Trophoblast cell (in vitro differentiated cells and primary cell): ENCODE results near the gene SPRED3.

Source experiments
- DNase-seq, 2 donors: peaks; one replicate each; pipeline ENCODE4 v3.0.0-alpha.2; 2016
- H2AFZ ChIP-seq: 2 replicates; pipeline ENCODE4 v1.6.1; 2013; ENCODE audit warnings: low read length, moderate library complexity, mild to moderate bottlenecking; ENCODE audit not compliant: insufficient read depth, poor library complexity
- H2AK5ac ChIP-seq: 2 replicates; pipeline ENCODE4 v1.6.1; 2013; ENCODE audit warnings: mild to moderate bottlenecking, low read length
- H2BK120ac ChIP-seq: 2 replicates; pipeline ENCODE4 v1.6.1; 2013; ENCODE audit warnings: low read length, mild to moderate bottlenecking, moderate library complexity; ENCODE audit not compliant: insufficient read depth, poor library complexity
- H2BK12ac ChIP-seq: 2 replicates; pipeline ENCODE4 v1.6.1; 2013; ENCODE audit warnings: mild to moderate bottlenecking, low read length, moderate library complexity
- H2BK5ac ChIP-seq: 2 replicates; pipeline ENCODE4 v1.6.1; 2013; ENCODE audit warnings: low read length, low read depth, moderate library complexity, mild to moderate bottlenecking; ENCODE audit not compliant: poor library complexity
- H3K14ac ChIP-seq: 2 replicates; pipeline ENCODE4 v1.6.1; 2013; ENCODE audit warnings: mild to moderate bottlenecking, low read length
- H3K18ac ChIP-seq: 2 replicates; pipeline ENCODE4 v1.6.1; 2013; ENCODE audit warnings: mild to moderate bottlenecking, low read length
- H3K23ac ChIP-seq: 2 replicates; pipeline ENCODE4 v1.6.1; 2013; ENCODE audit warnings: low read length
- H3K27ac ChIP-seq: 2 replicates; pipeline ENCODE4 v1.5.1; 2013; ENCODE audit warnings: low read depth, mild to moderate bottlenecking, inconsistent platforms, low read length, moderate library complexity
- H3K27me3 ChIP-seq: 2 replicates; pipeline ENCODE4 v1.6.1; 2013; ENCODE audit warnings: inconsistent platforms, mild to moderate bottlenecking, low read length, moderate library complexity; ENCODE audit not compliant: insufficient read depth
- H3K36me3 ChIP-seq, 2 experiments: 1 replicate in 1 of 2; 2 replicates in 1 of 2; pipeline ENCODE4 v1.6.1; 2013; ENCODE audit warnings: low read length in 2 of 2, mild to moderate bottlenecking in 2 of 2, moderate library complexity in 1 of 2; ENCODE audit not compliant: insufficient read depth in 2 of 2, control insufficient read depth in 1 of 2
- H3K4ac ChIP-seq: 2 replicates; pipeline ENCODE4 v1.6.1; 2013; ENCODE audit warnings: low read depth, mild to moderate bottlenecking, low read length, moderate library complexity
- H3K4me1 ChIP-seq, 2 experiments: 1 replicate in 1 of 2; 2 replicates in 1 of 2; pipeline ENCODE4 v1.6.1; 2013; ENCODE audit warnings: low read length in 2 of 2, mild to moderate bottlenecking in 2 of 2, moderate library complexity in 1 of 2; ENCODE audit not compliant: insufficient read depth in 2 of 2, control insufficient read depth in 1 of 2
- H3K4me2 ChIP-seq: 2 replicates; pipeline ENCODE4 v1.6.1; 2013; ENCODE audit warnings: inconsistent platforms, mild to moderate bottlenecking, low read length, moderate library complexity
- H3K4me3 ChIP-seq: 2 replicates; pipeline ENCODE4 v1.5.1; 2013; ENCODE audit warnings: mild to moderate bottlenecking, low read depth, low read length, inconsistent platforms
- H3K79me1 ChIP-seq: one replicate; pipeline ENCODE4 v1.6.1; 2013; ENCODE audit warnings: low read length
- H3K79me2 ChIP-seq: 2 replicates; pipeline ENCODE4 v1.6.1; 2013; ENCODE audit warnings: low read length, mild to moderate bottlenecking; ENCODE audit not compliant: control insufficient read depth, insufficient read depth, poor library complexity
- H3K9ac ChIP-seq: 2 replicates; pipeline ENCODE4 v1.6.1; 2013; ENCODE audit warnings: mild to moderate bottlenecking, low read length
- H3K9me3 ChIP-seq: 2 replicates; pipeline ENCODE4 v1.6.1; 2013; ENCODE audit warnings: low read depth, mild to moderate bottlenecking, control low read depth, inconsistent platforms, low read length; ENCODE audit not compliant: insufficient read depth
- H4K12ac ChIP-seq: 2 replicates; pipeline ENCODE4 v1.6.1; 2013; ENCODE audit warnings: low read depth, mild to moderate bottlenecking, low read length, moderate library complexity
- H4K8ac ChIP-seq: 2 replicates; pipeline ENCODE4 v1.6.1; 2013; ENCODE audit warnings: low read depth, mild to moderate bottlenecking, low read length, moderate library complexity
- H4K91ac ChIP-seq: one replicate; pipeline ENCODE4 v1.6.1; 2013; ENCODE audit warnings: low read depth, mild to moderate bottlenecking, low read length, moderate library complexity
- WGBS: extraction: QIAGEN DNeasy Blood & Tissue Kit; methylation state at CpG from one replicate; pipeline ENCODE4 v1.1.7; 2013; ENCODE audit warnings: missing lambda C conversion rate; ENCODE audit not compliant: insufficient read length, insufficient coverage; ENCODE audit errors: extremely low coverage; 5-methylcytosine and 5-hydroxymethylcytosine counted together

SPRED3 gene

DNA sequence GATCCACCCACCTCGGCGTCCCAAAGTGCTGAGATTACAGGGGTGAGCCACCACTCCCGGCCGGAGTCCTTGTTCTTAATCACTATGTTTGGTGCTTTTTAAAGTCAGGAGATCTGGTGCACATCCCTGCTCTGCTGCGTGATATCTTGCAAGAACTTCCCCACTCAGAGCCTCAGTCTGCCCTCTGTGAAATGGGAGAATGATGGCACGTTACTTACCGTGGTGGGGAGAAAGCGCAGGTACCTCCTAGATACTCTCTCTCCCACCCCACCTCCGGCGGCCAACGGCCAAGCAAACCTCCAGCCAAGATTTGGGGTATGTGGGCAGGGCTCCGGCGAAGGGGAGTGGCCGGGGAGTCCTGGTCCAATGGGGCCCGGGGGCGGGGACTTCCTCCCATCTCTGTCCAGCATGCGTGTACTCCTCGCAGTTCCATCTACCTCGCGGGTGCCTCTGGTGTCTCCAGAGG, 44.8 kb downstream of the SPRED3 start, which contains the start of gene RYR1:
RYR1 (plus strand) TSS at position 424 of the 466 bp plus-strand sequence. CDS start 139 bp downstream, outside the sequence.
- H3K4ac ChIP-seq: no peak within 1 kb of the TSS
- no peaks in the 10 kb centered on the region for H3K9me3 ChIP-seq
- no peak within 1 kb of the TSS for H3K14ac ChIP-seq
- H2AK5ac ChIP-seq: no peak within 1 kb of the TSS
- WGBS: no CpG with 5 or more reads among the region's 20 CpGs
- no peak within 1 kb of the TSS for H2AFZ ChIP-seq
- H3K23ac ChIP-seq: no peak within 1 kb of the TSS
- no peak within 1 kb of the TSS for H2BK12ac ChIP-seq
- H2BK120ac ChIP-seq: no peak within 1 kb of the TSS
- no peak within 1 kb of the TSS for H2BK5ac ChIP-seq
- H3K18ac ChIP-seq: no peak within 1 kb of the TSS
- H3K9ac ChIP-seq: no peak within 1 kb of the TSS
- H3K79me2 ChIP-seq: no peaks in the 10 kb centered on the region
- no peaks in the 10 kb centered on the region for H3K27me3 ChIP-seq
- H3K79me1 ChIP-seq: no peaks in the 10 kb centered on the region
- no peak within 1 kb of the TSS for H3K4me2 ChIP-seq
- H3K27ac ChIP-seq: no peak within 1 kb of the TSS
- no peak within 1 kb of the TSS for H4K91ac ChIP-seq
- no peak within 1 kb of the TSS for H4K12ac ChIP-seq
- DNase-seq: no peak
- peaks cover 4 to 10% of the 10 kb centered on the region in 2 experiments for H3K4me1 ChIP-seq
- H3K4me3 ChIP-seq: no peak within 1 kb of the TSS
- no peak within 1 kb of the TSS for H4K8ac ChIP-seq
- H3K36me3 ChIP-seq: no peaks in the 10 kb centered on the region

DNA sequence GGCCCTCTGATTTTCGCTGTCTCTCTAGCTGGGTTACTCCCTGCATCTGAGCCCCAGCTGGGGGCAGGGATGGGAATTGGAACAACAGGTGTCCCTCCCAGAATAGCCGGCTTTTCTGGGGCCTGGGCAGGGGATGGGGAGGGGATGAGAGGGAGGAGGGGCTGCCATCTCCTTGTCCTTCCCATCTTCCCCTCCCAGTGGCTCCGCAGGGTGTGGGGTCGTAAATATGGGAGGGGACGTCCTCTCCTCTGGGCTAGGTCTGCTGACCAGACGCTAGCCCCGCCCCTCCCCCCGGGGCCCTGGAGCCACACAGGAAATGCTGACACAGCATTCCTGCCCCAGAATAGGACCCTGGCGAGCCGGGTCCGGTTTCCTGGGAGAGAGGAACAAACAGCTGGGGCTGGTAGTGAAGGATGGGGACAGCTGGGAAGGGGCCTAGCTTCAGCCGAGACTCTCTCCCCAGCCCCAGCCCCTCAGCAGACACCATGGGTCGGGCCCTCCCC, 46.1 kb downstream of the SPRED3 start:
- WGBS: no CpG with 5 or more reads among the region's 13 CpGs
- H3K23ac ChIP-seq: no peak overlapping the region

DNA sequence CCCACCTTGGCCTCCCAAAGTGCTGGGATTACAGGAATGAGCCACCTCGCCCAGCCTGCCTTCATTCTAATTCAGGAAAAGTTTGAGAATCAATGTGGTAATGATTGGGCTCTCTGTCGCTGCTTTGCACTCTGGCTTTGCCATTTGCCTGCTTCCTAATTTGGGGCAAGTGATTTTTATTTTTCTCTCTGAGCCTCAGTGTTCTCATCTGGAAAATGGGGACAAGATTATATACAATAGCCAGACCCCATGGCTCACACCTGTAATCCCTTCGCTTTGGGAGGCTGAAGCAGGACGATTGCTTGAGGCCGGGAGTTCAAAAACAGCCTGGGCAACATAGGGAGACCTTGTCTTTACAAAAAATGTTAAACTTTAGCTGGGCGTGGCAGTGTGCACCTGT, 48.8 kb downstream of the SPRED3 start:
- Histone ChIP-seq H3K9ac (no peak overlapping the region), H3K79me1 (no peaks in the 10 kb centered on the region), H4K12ac (no peak overlapping the region), H3K27me3 (no peaks in the 10 kb centered on the region), H3K79me2 (no peaks in the 10 kb centered on the region), H2AK5ac (no peak overlapping the region), H3K14ac (no peak overlapping the region), H3K36me3 (no peaks in the 10 kb centered on the region), H3K4ac (no peak overlapping the region), H3K23ac (no peak overlapping the region), H4K91ac (no peak overlapping the region), H3K4me1 (peaks cover 4 to 10% of the 10 kb centered on the region in 2 experiments), H4K8ac (no peak overlapping the region), H2BK5ac (no peak overlapping the region), H2BK12ac (no peak overlapping the region), H3K4me2 (no peak overlapping the region), H3K18ac (no peak overlapping the region), H3K9me3 (no peaks in the 10 kb centered on the region), H3K27ac (no peak overlapping the region), H2BK120ac (no peak overlapping the region), H2AFZ (no peak overlapping the region), H3K4me3 (no peak overlapping the region)
- DNase-seq: no peak
- WGBS: no CpG with 5 or more reads among the region's 6 CpGs

More for the DNA sequence above, 46.1 kb downstream of the SPRED3 start:
- Histone ChIP-seq H3K9me3 (no peaks in the 10 kb centered on the region), H3K4me1 (peaks cover 4 to 10% of the 10 kb centered on the region in 2 experiments), H2BK120ac (no peak overlapping the region), H4K12ac (no peak overlapping the region), H3K14ac (no peak overlapping the region), H3K4me2 (no peak overlapping the region), H3K27ac (no peak overlapping the region), H3K27me3 (no peaks in the 10 kb centered on the region), H3K4me3 (no peak overlapping the region), H2BK12ac (no peak overlapping the region), H3K79me1 (no peaks in the 10 kb centered on the region), H2AFZ (no peak overlapping the region), H3K79me2 (no peaks in the 10 kb centered on the region), H3K36me3 (no peaks in the 10 kb centered on the region), H3K9ac (no peak overlapping the region), H3K4ac (no peak overlapping the region), H2AK5ac (no peak overlapping the region), H3K18ac (no peak overlapping the region), H4K8ac (no peak overlapping the region), H4K91ac (no peak overlapping the region), H2BK5ac (no peak overlapping the region)
- DNase-seq: no peak

DNA sequence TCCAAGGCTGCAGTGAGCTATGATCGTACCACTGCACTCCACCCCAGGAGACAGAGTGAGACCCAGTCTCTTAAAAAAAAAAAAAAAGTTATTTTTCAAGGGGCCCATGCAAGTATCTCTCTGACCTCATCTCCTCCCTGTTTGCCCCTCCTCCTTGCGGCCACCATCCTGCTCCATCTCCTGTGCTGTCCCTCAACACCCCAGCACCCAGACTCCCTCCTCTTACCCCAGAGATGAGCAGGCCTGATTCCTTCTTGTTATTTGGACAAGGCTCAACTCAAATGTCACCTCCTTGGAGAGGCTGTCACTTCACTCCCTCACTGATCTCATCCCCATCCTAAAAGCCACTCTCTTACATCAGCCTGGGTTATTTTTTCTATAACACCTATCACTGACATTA, 49.4 kb downstream of the SPRED3 start:
- Histone ChIP-seq H2BK5ac (no peak overlapping the region), H3K36me3 (no peaks in the 10 kb centered on the region), H3K18ac (no peak overlapping the region), H3K79me1 (no peaks in the 10 kb centered on the region), H3K9ac (no peak overlapping the region), H4K12ac (no peak overlapping the region), H4K91ac (no peak overlapping the region), H3K27ac (no peak overlapping the region), H3K14ac (no peak overlapping the region), H3K4ac (no peak overlapping the region), H2AFZ (no peak overlapping the region), H4K8ac (no peak overlapping the region), H3K27me3 (no peaks in the 10 kb centered on the region), H2BK12ac (no peak overlapping the region), H3K4me2 (no peak overlapping the region), H3K4me3 (no peak overlapping the region), H3K9me3 (no peaks in the 10 kb centered on the region), H2BK120ac (no peak overlapping the region), H2AK5ac (no peak overlapping the region), H3K79me2 (no peaks in the 10 kb centered on the region), H3K23ac (no peak overlapping the region), H3K4me1 (peaks cover 4 to 10% of the 10 kb centered on the region in 2 experiments)
- WGBS: no CpG with 5 or more reads among the region's 2 CpGs
- no peak for DNase-seq
